GM12878 (cell line): Measurements from ENCODE around the gene SPON2. TPM values are rescaled to one million over a fixed set of nuclear protein-coding genes. Genes with fewer than 3 reads are reported as not detected.
A peak's percentile ranks its signal among the peaks of the same experiment; 100 is the strongest.

ENCODE experiments used
- ATAC-seq: fragments of 200-7000 bp; cut with Tn5 transposase; 3 replicates; pipeline ENCODE4 v1.9.1; 2020; ENCODE audit warnings: mild to moderate bottlenecking, moderate library complexity
- BruUV-seq: library from RNA; stranded (reverse); fragments of 400-500 nt; replicated peaks from 2 replicates; lab custom pipeline; 2021; lab: Mats Ljungman, UMichigan
- CTCF ChIA-PET: fragments of 300-600 bp; sonication (Branson Sonifier 250); formaldehyde crosslinking; extraction: SDS; loops from one replicate; lab custom pipeline; 2021; ENCODE audit warnings: inconsistent platforms; lab: Yijun Ruan, JAX
- POLR2A ChIA-PET: fragments of 350-600 bp; formaldehyde crosslinking; extraction: SDS; loops from one replicate; lab custom pipeline; 2021; ENCODE audit warnings: inconsistent platforms; lab: Charles Lee
- RAD21 ChIA-PET: fragments of 300-600 bp; sonication (Branson Sonifier 250); formaldehyde crosslinking; loops from one replicate; lab custom pipeline; 2023; ENCODE audit warnings: antibody characterized with exemption; ENCODE audit not compliant: unreplicated experiment; lab: Charles Lee
- SMC1A ChIA-PET: fragments of 300-600 bp; sonication (Branson Sonifier 250); formaldehyde crosslinking; loops from one replicate; lab custom pipeline; 2023; ENCODE audit not compliant: unreplicated experiment, uncharacterized antibody; lab: Charles Lee
- DNase-seq: peaks from one replicate; pipeline ENCODE4 v3.0.0-alpha.2; 2011; ENCODE audit warnings: low read depth, low spot score
- FAIRE-seq: peaks from 3 replicates; lab custom pipeline; 2011; peaks lifted over from hg19 to GRCh38; lab: Jason Lieb, UNC
- H2AFZ ChIP-seq: 2 replicates; pipeline ENCODE4 v1.6.0; 2011; ENCODE audit warnings: low read depth, low read length, control low read depth; ENCODE audit not compliant: control insufficient read depth
- H3K27ac ChIP-seq: 2 replicates; pipeline ENCODE4 v1.5.1; 2011; ENCODE audit warnings: control low read depth; ENCODE audit not compliant: control insufficient read depth, insufficient read depth
- H3K27me3 ChIP-seq, 2 experiments: replicated peaks in 1 of 2; 2 replicates each; pipeline versions ENCODE4 v1.6.0 to v1.6.1; 2011; ENCODE audit warnings: low read length in 1 of 2; ENCODE audit not compliant: control insufficient read depth in 2 of 2, insufficient read depth in 2 of 2
- H3K36me3 ChIP-seq, 2 experiments: 2 replicates each; pipeline ENCODE4 v1.5.1; 2011; ENCODE audit warnings: low read length in 1 of 2; ENCODE audit not compliant: control insufficient read depth in 2 of 2, insufficient read depth in 2 of 2
- H3K4me1 ChIP-seq: 2 replicates; pipeline ENCODE4 v1.6.1; 2011; ENCODE audit warnings: mild to moderate bottlenecking, low read length, moderate library complexity, mixed read lengths; ENCODE audit not compliant: control insufficient read depth, insufficient read depth
- H3K4me2 ChIP-seq: 2 replicates; pipeline ENCODE4 v1.6.0; 2011; ENCODE audit warnings: control low read depth; ENCODE audit not compliant: control insufficient read depth, insufficient read depth
- H3K4me3 ChIP-seq: fragments of 200-600 bp; sonication (generic); 2 replicates; pipeline ENCODE4 v1.5.1; 2016
- H3K79me2 ChIP-seq: 2 replicates; pipeline ENCODE4 v1.6.0; 2011; ENCODE audit warnings: low read length; ENCODE audit not compliant: control insufficient read depth, insufficient read depth
- H3K9ac ChIP-seq: 2 replicates; pipeline ENCODE4 v1.8.0; 2011; ENCODE audit warnings: low read length, control low read depth, mixed read lengths; ENCODE audit not compliant: control insufficient read depth, insufficient read depth
- H3K9me3 ChIP-seq: replicated peaks from 3 replicates; pipeline ENCODE4 v1.5.1; 2011; ENCODE audit warnings: mild to moderate bottlenecking, low read length; ENCODE audit not compliant: control insufficient read depth, insufficient read depth
- H4K20me1 ChIP-seq: 2 replicates; pipeline ENCODE4 v1.6.0; 2011; ENCODE audit not compliant: control insufficient read depth, insufficient read depth
- BACH1 ChIP-seq: fragments of 450-650 bp; IDR thresholded peaks from 2 replicates; pipeline ENCODE4 v1.6.1; 2017; ENCODE audit warnings: mild to moderate bottlenecking, borderline replicate concordance
- CEBPZ ChIP-seq: fragments of 150-350 bp; IDR thresholded peaks from 2 replicates; pipeline ENCODE4 v1.6.1; 2016; ENCODE audit warnings: low read depth, low read length
- KAT2A ChIP-seq: conservative IDR thresholded peaks from 2 replicates; pipeline ENCODE4 v1.6.1; 2011; ENCODE audit warnings: low read depth, low read length; ENCODE audit not compliant: control insufficient read depth
- MEF2B ChIP-seq: fragments of 450-650 bp; IDR thresholded peaks from 2 replicates; pipeline ENCODE4 v1.6.1; 2018; ENCODE audit warnings: mild to moderate bottlenecking, moderate library complexity; ENCODE audit not compliant: partially characterized antibody, poor library complexity, severe bottlenecking
- POU2F2 ChIP-seq: IDR thresholded peaks from 3 replicates; pipeline ENCODE4 v1.6.1; 2011; ENCODE audit warnings: low read depth, mild to moderate bottlenecking, low read length, borderline replicate concordance
- SUPT20H ChIP-seq: IDR thresholded peaks from 2 replicates; pipeline ENCODE4 v1.6.1; 2011; ENCODE audit warnings: low read depth, mild to moderate bottlenecking, low read length, moderate library complexity, borderline replicate concordance; ENCODE audit not compliant: control insufficient read depth
- WRNIP1 ChIP-seq: IDR thresholded peaks from 2 replicates; pipeline ENCODE4 v1.6.1; 2011; ENCODE audit warnings: low read depth, low read length, improper control_type of control experiment, borderline replicate concordance
- YBX1 ChIP-seq: fragments of 450-650 bp; IDR thresholded peaks from 2 replicates; pipeline ENCODE4 v1.6.1; 2016; ENCODE audit warnings: antibody characterized with exemption
- ZBTB33 ChIP-seq: fragments of 450-650 bp; IDR thresholded peaks from 2 replicates; pipeline ENCODE4 v1.6.1; 2017; ENCODE audit warnings: mild to moderate bottlenecking
- WGBS: methylation state at CpG from one replicate; pipeline ENCODE4 v1.1.6; 2016; ENCODE audit warnings: low lambda C conversion rate; ENCODE audit not compliant: insufficient replicate concordance, insufficient coverage; ENCODE audit errors: missing lambda C conversion rate; 5-methylcytosine and 5-hydroxymethylcytosine counted together
- in situ Hi-C: fragments of 300-500 bp; cut with MboI; formaldehyde crosslinking; loops from 9 replicates; pipeline ENCODE4 v1.14.3; 2018; ENCODE audit warnings: mixed read lengths
- intact Hi-C: fragments of 100-400 bp; cut with micrococcal nuclease; formaldehyde crosslinking; loops from one replicate; pipeline ENCODE4 v1.14.2; 2022; ENCODE audit not compliant: unreplicated experiment
- polyA plus RNA-seq, 11 experiments: library from polyadenylated mRNA; depleted of rRNA in 4 of 11; unstranded in 6 of 11; stranded (reverse) in 5 of 11; fragments of >200 nt; fragmentation: Nextera tagmentation in 4 of 11; fragmentation: Illumina TruSeq in 1 of 11; extraction: Ambion mirVana in 4 of 11; extraction: Trizol in 1 of 11; gene quantifications; 1 replicate in 1 of 11; 2 replicates in 10 of 11; pipeline versions ENCODE4 v1.2.1 to v1.2.3, GENCODE V29; 2011 to 2016; ENCODE audit warnings: inconsistent platforms in 2 of 11, missing spikeins in 2 of 11, low read depth in 1 of 11
- total RNA-seq, 4 experiments: library from RNA; depleted of rRNA in 3 of 4; stranded (reverse); fragments of >200 nt in 3 of 4; fragmentation: Illumina TruSeq in 1 of 4; extraction: Trizol in 1 of 4; gene quantifications; 2 replicates each; pipeline versions ENCODE4 v1.2.1 to v1.2.3, GENCODE V29; 2013 to 2021

The SPON2 gene
- total and polyA plus RNA-seq, 10 of the 15 experiments (the other 5 are each of a cell fraction or from before 2014, with no cell fraction given), result 1.1 to 11.2 (median 7.3) TPM

DNA sequence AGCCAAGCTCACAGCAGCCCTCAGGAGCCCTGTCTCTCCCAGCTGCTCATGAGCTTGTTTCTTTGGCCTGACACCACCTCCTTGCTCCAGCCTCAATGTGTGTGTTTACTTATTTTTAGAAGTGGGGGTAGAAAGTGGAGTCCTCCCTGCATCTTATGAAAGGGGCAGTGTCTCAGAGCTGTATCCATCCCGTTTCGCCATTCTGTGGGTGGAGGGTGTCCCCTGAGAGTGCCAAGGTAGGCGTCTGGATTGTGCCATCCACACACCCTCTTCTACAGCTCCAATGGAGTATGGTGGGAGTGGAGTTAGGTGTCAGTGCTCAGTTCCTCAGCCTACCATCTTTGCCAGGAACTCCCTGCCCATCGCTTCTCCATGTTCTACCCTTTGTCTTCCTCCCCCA, 8.3 kb downstream of the SPON2 start:
- DNase-seq (no peak), ATAC-seq (no peak), FAIRE-seq (no peak)
- Histone ChIP-seq H3K9me3 (peaks cover 4% of the 10 kb centered on the region; the same call in 2 of the 3 replicates), H3K4me1 (peaks cover 21% of the 10 kb centered on the region), H3K27me3 (no peaks in the 10 kb centered on the region), H3K27ac (peak overlapping the region; percentile 27; the same call in 1 of the 2 replicates), H3K9ac (no peak overlapping the region), H3K79me2 (no peaks in the 10 kb centered on the region), H4K20me1 (no peaks in the 10 kb centered on the region), H3K4me3 (no peak overlapping the region), H2AFZ (no peak overlapping the region), H3K4me2 (no peak overlapping the region), H3K36me3 (no peaks in the 10 kb centered on the region)
- BruUV-seq, result no TSS peak
- ChIA-PET SMC1A (interaction anchor here (0.9 to 2.5 kb wide), 6 partner anchors 20 to 104 kb away, joined by 5 to 16 read pairs (median 8); no protein-coding TSS in a partner anchor), POLR2A (interaction anchor here (0.6 to 0.9 kb wide), 3 partner anchors 55 to 101 kb away, joined by 3 read pairs; no protein-coding TSS in a partner anchor), RAD21 (interaction anchor here (1.2 to 2.3 kb wide), 7 partner anchors 20 to 182 kb away, joined by 3 to 14 read pairs (median 5); partner anchors contain the start of gene MAEA), CTCF (interaction anchor here (0.5 to 2.7 kb wide), 5 partner anchors 20 to 104 kb away, joined by 3 to 17 read pairs (median 4); no protein-coding TSS in a partner anchor)
- intact Hi-C loops, result no loop called here
- in situ Hi-C loops, result no loop called here
- WGBS, result 70% methylated on average over 4 of the region's 4 CpGs
- no peak for TF ChIP-seq KAT2A
- no peak for TF ChIP-seq ZBTB33
- TF ChIP-seq SUPT20H, result no peak
- TF ChIP-seq POU2F2, result no peak
- TF ChIP-seq WRNIP1, result no peak
- no peak for TF ChIP-seq CEBPZ
- no peak for TF ChIP-seq YBX1
- TF ChIP-seq MEF2B, result no peak
- no peak for TF ChIP-seq BACH1
